Measurements from ENCODE around the gene HRCT1. TPM values are rescaled to one million over a fixed set of nuclear protein-coding genes. Genes with fewer than 3 reads are reported as not detected.

The HRCT1 gene
- 1.4 and 9.4 TPM in 2 replicates for total RNA-seq

GRCh38 chr9:35905912-35906679, at the start of gene HRCT1:
TSS of gene HRCT1 (plus strand) at chr9:35906202. CDS start at chr9:35906288, 86 bp downstream.

GRCh38 chr9:35870351-35870923, 35.6 kb upstream of the HRCT1 start, which contains the start of gene OR13J1:
TSS of gene OR13J1 (minus strand) at chr9:35870401. CDS start at chr9:35870401, 0 bp downstream.

GRCh38 chr9:35909274-35909673, 3.3 kb downstream of the HRCT1 start, which contains the start of gene SPAAR:
TSS of gene SPAAR (plus strand) at chr9:35909490. CDS start at chr9:35910464, 974 bp downstream.

Other genes with a start within 250 kb of the HRCT1 start
- 11,420 and 19,025 TPM in 2 replicates for gene RMRP, start 248.2 kb upstream of the HRCT1 start, total RNA-seq
- gene CCDC107, start 247.9 kb upstream of the HRCT1 start, total RNA-seq = 12.8 and 25.8 TPM in 2 replicates
- 0.18 and 0.49 TPM in 2 replicates for gene ARHGEF39, start 241.0 kb upstream of the HRCT1 start, total RNA-seq
- gene CA9, start 232.3 kb upstream of the HRCT1 start, total RNA-seq = 8.3 and 8.8 TPM in 2 replicates
- gene TPM2, start 216.3 kb upstream of the HRCT1 start, total RNA-seq = 692 and 1,021 TPM in 2 replicates
- gene TLN1, start 174.0 kb upstream of the HRCT1 start, total RNA-seq = 335 and 378 TPM in 2 replicates
- gene CREB3, start 173.5 kb upstream of the HRCT1 start, total RNA-seq = 60.5 and 72.6 TPM in 2 replicates
- gene GBA2, start 157.0 kb upstream of the HRCT1 start, total RNA-seq = 11.7 and 22.2 TPM in 2 replicates
- 10.7 and 15.2 TPM in 2 replicates for gene RGP1, start 156.9 kb upstream of the HRCT1 start, total RNA-seq
- 2.0 TPM in 1 of 2 replicates, not detected in the other for gene MSMP, start 151.9 kb upstream of the HRCT1 start, total RNA-seq
- 19.9 and 27.5 TPM in 2 replicates for gene NPR2, start 114.6 kb upstream of the HRCT1 start, total RNA-seq
- 0.32 and 0.36 TPM in 2 replicates for gene SPAG8, start 93.9 kb upstream of the HRCT1 start, total RNA-seq
- gene HINT2, start 91.2 kb upstream of the HRCT1 start, total RNA-seq = 19.0 and 24.2 TPM in 2 replicates
- not detected in 2 replicates for gene FAM221B, start 77.5 kb upstream of the HRCT1 start, total RNA-seq
- gene TMEM8B, start 77.0 kb upstream of the HRCT1 start, total RNA-seq = 2.0 and 2.1 TPM in 2 replicates
- gene OR13J1, start 35.8 kb upstream of the HRCT1 start, total RNA-seq = not detected in 2 replicates
- gene SPAAR, start 3.3 kb downstream of the HRCT1 start, total RNA-seq = 4.5 and 7.5 TPM in 2 replicates
- not detected in 2 replicates for gene OR2S2, start 52.0 kb downstream of the HRCT1 start, total RNA-seq
- gene RECK, start 130.7 kb downstream of the HRCT1 start, total RNA-seq = 35.7 and 37.3 TPM in 2 replicates
- 45.3 and 47.8 TPM in 2 replicates for gene GLIPR2, start 230.5 kb downstream of the HRCT1 start, total RNA-seq

Measured in cardiac atrium fibroblast (primary cell).